NB4 (cell line): Measurements from ENCODE around the gene ITGB7.

Experiments used
- DNase-seq: peaks from one replicate; pipeline ENCODE4 v3.0.0; 2010; ENCODE audit warnings: low read depth
- H3K4me3 ChIP-seq: one replicate; pipeline ENCODE4 v1.5.1; 2011; ENCODE audit warnings: mild to moderate bottlenecking, low read depth, low read length, moderate library complexity
- CTCF ChIP-seq: IDR thresholded peaks from one replicate; pipeline ENCODE4 v1.5.1; 2012; ENCODE audit warnings: low read depth, low read length
- MAX ChIP-seq: IDR thresholded peaks from 2 replicates; pipeline ENCODE4 v1.6.1; 2011; ENCODE audit warnings: low read depth, low read length
- MYC ChIP-seq: IDR thresholded peaks from 2 replicates; pipeline ENCODE4 v1.6.1; 2011; ENCODE audit warnings: low read depth, low read length
- POLR2A ChIP-seq: IDR thresholded peaks from 2 replicates; pipeline ENCODE4 v1.6.1; 2011; ENCODE audit warnings: mild to moderate bottlenecking; ENCODE audit not compliant: insufficient read length; ENCODE audit errors: extremely low read depth

The ITGB7 gene

DNA sequence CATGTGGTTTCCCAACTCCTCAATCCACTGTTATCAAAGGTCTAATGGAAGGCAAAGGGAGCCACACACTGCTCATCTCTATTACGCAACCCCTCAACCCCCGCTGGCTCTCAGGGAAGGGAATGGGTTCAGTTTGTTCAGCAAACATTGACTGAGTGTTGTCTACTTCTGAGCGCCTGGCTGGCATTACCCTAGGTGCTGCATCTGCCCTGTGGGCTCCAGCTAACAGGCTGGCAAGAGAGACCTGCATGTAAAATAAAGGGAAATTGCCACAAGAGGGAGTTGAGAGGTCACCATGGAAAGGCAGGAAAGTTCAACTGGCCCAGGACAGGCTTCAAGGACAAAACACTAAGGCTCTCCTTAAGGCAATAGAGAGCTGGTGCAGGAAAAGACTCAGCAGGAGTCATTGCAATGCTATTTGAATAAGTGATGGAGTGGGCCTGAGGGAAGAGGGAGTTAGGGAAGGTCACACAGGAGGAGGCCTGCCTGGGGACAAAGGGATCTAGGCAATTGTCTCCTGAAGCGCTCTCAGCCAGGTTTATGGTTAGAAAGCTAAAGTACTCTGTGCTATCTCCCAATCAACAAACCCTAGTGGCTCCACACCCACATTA lies 32.1 kb downstream of the ITGB7 start:
- TF ChIP-seq MYC (no peak), CTCF (peak; percentile 21), POLR2A (no peak), MAX (no peak)
- DNase-seq, result peak; percentile 68
- no peak overlapping the region for H3K4me3 ChIP-seq

GRCh38 chr12:53173085-53173715 lies 33.9 kb downstream of the ITGB7 start:
- no peak for TF ChIP-seq MAX
- TF ChIP-seq POLR2A, result no peak
- no peak for TF ChIP-seq MYC
- no peak for TF ChIP-seq CTCF
- no peak for DNase-seq
- H3K4me3 ChIP-seq, result no peak overlapping the region

DNA sequence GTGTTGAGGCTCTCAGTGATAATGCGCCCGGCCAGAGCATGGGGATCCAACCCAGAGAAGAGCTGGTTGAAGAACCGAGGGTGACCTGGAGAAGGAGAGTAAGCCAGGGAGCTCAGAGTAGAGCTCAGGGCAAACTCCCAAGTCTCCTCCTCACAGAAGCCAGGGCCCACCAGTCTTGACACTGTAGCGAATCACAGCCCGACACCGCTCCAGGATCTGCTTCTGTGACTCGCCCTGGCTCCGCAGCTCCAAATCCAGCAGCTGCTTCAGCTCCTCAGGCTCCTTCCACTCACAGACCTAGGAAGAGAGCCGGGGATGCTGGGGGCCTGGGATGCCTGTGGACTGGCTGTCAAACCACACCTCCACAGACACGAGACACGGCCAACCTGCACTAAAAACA lies 34.7 kb downstream of the ITGB7 start:
- DNase-seq, result no peak
- TF ChIP-seq POLR2A, result no peak
- TF ChIP-seq MYC, result no peak
- TF ChIP-seq CTCF, result no peak
- TF ChIP-seq MAX, result no peak
- no peak overlapping the region for H3K4me3 ChIP-seq

DNA sequence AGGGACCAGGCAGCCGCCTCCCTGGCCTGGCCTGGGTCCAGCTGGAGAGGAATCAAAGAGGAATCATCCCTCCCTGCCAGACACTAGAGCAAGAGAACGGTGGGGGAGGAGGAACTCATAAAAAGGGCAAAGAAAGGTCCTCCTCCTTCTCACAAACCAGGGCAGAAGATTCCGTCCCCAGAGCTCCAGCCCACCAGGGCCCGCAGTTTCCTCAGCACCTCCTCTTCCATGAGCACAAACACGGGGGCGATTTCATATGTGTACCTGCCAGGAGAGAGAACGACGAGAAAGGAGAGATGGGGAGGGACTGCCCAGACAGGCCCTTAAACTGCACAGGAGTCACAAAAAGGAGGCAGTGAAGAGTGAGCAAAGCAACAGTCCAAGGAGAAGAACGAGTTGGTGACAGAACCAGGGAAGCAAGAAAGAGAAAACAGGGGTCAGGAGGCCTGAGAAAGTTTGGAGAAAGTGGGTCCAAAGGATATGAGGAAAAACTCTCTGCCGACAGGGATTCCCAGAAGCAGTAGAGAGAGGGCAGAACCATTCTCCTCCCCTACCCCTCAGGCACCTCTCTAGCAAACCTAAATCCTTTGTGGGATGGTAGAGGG lies 35.2 kb downstream of the ITGB7 start:
- H3K4me3 ChIP-seq, result no peak overlapping the region
- TF ChIP-seq MAX (no peak), CTCF (no peak)
- DNase-seq, result no peak

DNA sequence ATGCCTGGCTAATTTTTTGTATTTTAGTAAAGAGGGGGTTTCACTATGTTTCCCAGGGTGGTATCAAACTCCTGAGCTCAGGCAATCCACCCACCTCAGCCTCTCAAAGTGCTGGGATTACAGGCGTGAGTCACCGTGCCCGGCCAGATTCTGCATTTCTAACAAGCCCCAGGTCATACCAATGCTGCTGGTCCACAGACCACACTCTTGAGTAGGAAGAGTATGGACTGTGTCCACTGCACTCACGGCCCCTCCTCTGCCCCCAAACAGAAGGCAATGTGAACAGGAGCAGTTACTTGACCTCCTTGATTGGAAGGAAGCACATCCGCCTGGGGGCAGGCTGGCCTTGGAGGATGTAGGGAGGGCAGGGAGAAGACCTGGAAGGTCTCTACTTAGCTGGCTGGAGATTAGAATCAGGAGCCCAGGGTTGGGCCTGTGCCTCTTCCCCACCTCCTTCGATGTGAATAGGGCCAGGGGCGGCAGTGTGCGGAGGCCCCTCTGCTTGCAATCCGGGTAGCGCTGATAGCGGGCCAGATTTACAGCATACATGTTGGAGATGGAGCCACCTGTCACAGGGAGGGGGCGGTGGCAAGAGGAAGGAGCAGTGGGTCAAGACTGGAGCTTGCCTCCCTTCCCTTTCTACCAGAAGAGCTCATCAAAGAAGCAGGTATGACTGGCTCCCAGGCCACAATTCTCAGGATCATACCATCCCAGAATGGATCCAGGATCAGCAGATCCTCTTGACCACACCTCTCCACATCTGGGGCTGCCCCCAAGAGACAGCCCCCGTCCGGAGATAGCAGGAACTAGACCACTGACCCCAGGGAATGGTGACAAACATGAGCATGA lies 36.0 kb downstream of the ITGB7 start:
- no peak overlapping the region for H3K4me3 ChIP-seq
- TF ChIP-seq CTCF (no peak), POLR2A (no peak), MYC (no peak)
- no peak for DNase-seq
